Fibroblast of pulmonary artery (primary cell): ENCODE results near the gene HK3.

ENCODE experiments used
- DNase-seq: peaks from one replicate; pipeline ENCODE4 v3.0.0-alpha.2; 2010; ENCODE audit warnings: low read depth
- H3K4me3 ChIP-seq: replicated peaks from 2 replicates; pipeline ENCODE4 v1.5.1; 2011; ENCODE audit warnings: low read depth, mild to moderate bottlenecking, control low read depth, low read length, moderate library complexity
- TF ChIP-seq, protein P1 (sequence below): IDR thresholded peaks from 2 replicates; pipeline ENCODE4 v1.5.1; 2011; ENCODE audit warnings: mild to moderate bottlenecking, control low read depth, low read length, inconsistent platforms; ENCODE audit errors: missing control alignments

HK3 gene

DNA sequence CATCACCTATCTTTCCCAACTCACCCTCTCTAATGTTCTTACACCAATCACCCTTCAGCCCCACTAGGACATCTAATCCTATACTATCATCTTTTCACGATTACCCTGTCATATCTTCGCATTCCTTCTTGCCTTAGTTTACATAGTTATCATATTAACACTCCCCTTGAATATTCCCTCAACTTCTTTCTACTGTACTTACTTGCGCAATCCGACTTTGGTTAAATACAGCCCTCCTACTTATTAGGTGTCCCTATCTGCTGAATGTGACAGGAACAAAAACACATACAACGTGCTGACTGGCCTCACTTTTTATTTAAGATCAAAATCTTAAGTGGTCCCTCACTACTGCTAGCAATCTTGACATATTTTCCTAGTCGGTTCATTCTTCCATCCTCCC lies 19.5 kb upstream of the HK3 start:
- DNase-seq, result no peak
- no peak overlapping the region for H3K4me3 ChIP-seq
- TF ChIP-seq, protein P1, sequence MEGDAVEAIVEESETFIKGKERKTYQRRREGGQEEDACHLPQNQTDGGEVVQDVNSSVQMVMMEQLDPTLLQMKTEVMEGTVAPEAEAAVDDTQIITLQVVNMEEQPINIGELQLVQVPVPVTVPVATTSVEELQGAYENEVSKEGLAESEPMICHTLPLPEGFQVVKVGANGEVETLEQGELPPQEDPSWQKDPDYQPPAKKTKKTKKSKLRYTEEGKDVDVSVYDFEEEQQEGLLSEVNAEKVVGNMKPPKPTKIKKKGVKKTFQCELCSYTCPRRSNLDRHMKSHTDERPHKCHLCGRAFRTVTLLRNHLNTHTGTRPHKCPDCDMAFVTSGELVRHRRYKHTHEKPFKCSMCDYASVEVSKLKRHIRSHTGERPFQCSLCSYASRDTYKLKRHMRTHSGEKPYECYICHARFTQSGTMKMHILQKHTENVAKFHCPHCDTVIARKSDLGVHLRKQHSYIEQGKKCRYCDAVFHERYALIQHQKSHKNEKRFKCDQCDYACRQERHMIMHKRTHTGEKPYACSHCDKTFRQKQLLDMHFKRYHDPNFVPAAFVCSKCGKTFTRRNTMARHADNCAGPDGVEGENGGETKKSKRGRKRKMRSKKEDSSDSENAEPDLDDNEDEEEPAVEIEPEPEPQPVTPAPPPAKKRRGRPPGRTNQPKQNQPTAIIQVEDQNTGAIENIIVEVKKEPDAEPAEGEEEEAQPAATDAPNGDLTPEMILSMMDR, result no peak

DNA sequence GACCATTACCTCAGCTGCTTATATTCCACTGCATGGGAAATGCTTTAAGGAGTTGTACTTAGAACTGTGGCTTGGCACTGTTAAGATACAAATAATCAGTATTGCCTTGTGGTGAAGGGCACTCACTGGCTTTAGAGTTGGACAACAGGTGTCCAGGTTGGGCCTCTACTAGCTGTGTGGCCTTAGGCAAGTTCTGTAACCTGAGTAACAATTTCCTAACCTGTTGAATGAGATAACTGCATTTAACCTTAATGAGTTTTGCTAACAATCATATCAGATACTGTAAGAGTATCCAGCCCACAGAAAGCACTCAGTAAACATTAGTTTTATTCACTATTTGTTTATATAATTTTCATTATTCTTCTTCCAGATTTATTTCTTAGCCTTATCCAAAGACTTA lies 17.2 kb upstream of the HK3 start:
- TF ChIP-seq, protein P1, result no peak
- DNase-seq, result no peak

GRCh38 chr5:176915906-176916305 lies 16.8 kb upstream of the HK3 start:
- TF ChIP-seq, protein P1, result no peak
- DNase-seq, result no peak
- no peak overlapping the region for H3K4me3 ChIP-seq

More for the DNA sequence above, 17.2 kb upstream of the HK3 start:
- no peak overlapping the region for H3K4me3 ChIP-seq

DNA sequence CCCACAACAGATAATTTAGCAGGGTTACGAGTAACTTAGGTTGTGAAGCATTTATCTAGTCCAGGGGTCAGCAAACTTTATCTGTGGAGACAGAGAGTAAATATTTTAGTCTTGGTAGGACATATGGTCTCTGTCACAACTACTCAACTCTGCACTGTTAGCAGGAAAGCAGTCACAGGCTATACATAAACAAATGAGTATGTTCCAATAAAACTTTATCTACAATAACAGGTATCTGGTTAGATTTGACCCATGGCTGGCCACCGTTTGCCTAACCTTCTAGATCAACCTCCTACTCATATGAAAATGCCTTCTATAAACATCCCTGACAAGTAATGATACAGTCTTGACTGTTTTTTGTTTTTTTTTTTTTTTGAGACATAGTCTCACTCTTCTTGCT lies 13.0 kb upstream of the HK3 start:
- TF ChIP-seq, protein P1, result no peak
- no peak overlapping the region for H3K4me3 ChIP-seq
- DNase-seq, result no peak

- DNase-seq, result no peak
- H3K4me3 ChIP-seq, result no peak overlapping the region
- TF ChIP-seq, protein P1, result no peak
Observed at GRCh38 chr5:176908675-176909368, 9.7 kb upstream of the HK3 start.

GRCh38 chr5:176906796-176907195 lies 7.7 kb upstream of the HK3 start:
- H3K4me3 ChIP-seq, result no peak overlapping the region
- TF ChIP-seq, protein P1, result no peak

GRCh38 chr5:176906126-176906525 lies 7.0 kb upstream of the HK3 start:
- TF ChIP-seq, protein P1, result no peak
- H3K4me3 ChIP-seq, result no peak overlapping the region
- DNase-seq, result no peak

More at GRCh38 chr5:176906796-176907195, 7.7 kb upstream of the HK3 start:
- DNase-seq, result no peak
